Kasumi-1 (cell line): Measurements from ENCODE around the gene ASXL2.
A peak's percentile ranks its signal among the peaks of the same experiment; 100 is the strongest.

ENCODE experiments used
- DNase-seq, 2 experiments: peaks; one replicate each; lab custom pipeline; 2025; lab: John Stamatoyannopoulos, UW

Gene ASXL2

DNA sequence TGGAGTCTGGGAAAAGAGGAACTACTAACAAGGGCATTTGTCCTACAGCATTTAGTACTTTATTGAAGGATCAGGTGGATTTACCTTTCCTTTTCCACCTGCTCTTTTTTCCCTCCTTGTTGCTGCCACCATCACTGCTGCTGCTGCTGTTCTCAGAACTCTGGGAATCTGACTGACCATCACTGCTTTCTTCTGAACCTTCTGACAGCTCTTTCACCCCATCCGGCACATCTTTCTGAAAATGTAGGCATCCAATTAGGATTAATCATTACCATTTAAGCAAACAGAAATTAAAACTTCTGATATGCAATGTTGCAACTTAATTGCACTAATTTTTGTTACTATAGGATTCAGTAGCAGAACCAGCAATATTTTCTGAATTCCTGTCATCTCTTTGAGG is 79.0 kb downstream of the ASXL2 start:
- no peak for DNase-seq

DNA sequence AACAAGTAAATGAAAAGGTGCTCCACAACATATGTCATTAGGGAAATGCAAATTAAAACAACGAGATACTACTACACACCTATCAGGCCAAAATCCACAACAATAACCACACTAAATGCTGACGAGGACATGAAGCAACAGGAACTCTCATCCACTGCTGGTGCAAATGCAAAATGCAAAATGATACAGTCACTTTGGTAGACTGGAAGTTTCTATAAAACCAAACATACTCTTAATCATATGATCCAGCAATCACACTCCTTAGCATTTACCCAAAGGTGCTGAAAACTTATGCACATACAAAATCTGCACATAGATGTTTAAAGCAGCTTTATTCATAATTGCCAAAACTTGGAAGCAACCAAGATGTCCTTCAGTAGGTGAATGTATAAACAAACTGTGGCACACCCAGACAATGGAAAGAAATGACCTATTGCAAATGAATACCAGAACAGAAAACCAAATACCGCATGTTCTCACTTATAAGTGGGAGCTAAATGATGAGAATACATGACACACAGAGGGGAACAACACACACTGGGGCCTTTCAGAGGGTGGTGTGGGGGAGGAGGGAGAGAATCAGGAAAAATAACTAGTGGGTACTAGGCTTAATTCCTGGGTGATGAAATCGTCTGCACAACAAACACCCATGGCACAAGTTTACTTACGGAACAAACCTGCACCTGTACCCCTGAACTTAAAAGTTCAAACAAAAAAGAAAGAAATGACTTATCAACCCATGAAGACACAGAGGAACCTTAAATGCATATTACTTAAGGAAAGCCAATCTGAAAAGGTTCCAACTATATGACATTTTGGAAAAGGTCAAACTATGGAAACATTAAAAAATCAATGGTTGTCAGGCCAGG is 80.4 kb downstream of the ASXL2 start:
- DNase-seq: no peak

DNA sequence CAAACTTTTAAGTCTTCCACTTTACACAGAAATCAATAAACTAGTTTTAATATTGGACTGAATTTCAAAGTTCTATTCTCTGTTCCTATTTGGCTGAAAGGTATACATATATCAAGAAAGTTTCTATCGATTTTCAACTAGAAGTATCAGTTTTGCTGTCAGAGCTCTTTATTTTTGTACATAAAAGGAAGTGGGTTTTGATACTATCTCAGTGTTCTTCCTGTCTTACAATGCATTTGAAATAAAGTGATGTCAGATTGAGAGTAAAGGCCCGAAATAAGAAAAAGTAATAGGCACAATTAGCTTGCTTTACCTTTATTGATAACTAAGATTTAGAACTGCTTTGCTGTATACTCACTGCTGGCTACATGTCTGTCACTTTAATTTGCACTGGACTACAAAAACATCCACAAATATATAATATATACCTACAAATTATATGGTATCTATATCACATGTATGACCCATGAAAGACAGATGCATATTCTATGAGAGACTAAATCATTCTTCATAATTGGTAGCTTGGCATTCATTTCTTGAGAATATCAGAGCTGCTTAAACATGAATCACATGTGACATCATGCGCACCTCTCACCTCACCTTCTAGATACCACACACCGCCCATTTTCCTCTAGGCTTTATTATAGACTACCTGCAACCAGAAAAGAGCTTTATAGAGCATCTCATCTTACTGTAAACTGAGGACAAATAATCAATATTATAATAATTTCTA is 83.6 kb downstream of the ASXL2 start:
- peak; percentile 43 to 49 for DNase-seq

DNA sequence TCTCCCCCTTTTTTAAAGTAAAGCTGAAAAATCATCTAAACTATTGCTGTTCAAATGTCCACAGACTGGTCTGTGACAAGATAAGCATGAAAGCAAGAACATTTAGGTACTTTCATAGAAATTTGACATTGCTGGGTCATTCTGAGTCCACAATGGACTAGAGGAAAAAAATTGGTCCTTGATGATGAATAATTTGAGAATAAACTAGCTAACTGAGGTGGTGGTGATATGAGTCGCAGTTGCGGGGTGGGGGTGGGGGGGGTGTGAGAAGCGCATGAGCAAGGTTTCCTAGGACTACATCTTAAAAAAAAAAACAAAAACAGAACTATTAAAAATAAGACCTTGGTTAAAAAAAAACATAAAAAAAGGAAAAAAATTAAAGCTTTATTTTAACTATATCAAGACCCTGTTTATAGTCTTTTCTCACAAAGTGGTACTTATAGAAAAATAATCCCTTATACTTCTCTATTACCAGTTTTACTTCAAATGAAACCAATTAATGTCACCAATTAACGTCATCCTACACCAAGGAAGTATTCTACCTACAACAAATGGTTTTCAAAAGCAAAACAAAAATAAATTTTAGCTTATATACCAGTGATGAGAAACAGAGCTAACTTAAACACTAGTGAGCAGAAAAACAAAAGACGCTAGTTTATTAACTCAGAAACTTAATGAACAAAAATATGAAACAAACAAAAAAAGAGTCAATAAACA is 88.1 kb downstream of the ASXL2 start:
- no peak for DNase-seq

DNA sequence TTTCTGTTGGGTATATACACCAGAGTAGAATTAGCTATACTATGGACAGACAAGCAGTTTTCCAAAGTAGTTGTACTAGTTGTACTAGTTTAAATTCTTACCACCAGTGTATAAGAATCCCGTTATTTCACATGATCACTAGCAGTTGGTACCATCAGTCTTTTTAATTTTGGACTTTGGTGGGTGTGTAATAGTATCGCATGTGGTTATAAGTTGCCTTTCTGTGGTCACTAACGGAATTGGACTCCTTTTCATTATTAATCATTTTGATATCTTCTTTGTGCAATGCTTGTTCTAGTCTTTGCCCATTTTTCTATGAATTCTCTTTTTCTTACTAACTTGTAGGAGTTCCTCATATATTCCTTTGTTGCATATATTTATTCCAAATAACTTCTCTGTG is 89.8 kb downstream of the ASXL2 start:
- DNase-seq: no peak

DNA sequence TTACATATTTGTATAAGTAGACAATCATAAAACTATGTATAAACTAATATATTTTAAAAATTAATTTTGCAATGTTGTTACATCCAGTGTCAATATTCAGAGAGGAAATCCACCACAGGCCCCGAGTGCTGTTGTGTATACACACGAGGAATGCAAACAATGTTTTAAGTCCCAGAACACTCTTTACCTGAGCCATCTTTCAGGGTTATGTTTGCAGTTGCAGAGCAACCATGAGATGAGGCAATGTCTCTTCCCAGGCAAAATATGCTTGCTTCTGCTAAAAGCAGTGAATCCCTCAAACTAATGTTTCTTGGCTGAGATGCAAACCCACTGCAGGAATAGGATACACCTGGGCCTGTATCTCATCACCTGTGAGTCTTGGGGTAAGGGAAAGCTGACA is 91.3 kb downstream of the ASXL2 start:
- DNase-seq: no peak

DNA sequence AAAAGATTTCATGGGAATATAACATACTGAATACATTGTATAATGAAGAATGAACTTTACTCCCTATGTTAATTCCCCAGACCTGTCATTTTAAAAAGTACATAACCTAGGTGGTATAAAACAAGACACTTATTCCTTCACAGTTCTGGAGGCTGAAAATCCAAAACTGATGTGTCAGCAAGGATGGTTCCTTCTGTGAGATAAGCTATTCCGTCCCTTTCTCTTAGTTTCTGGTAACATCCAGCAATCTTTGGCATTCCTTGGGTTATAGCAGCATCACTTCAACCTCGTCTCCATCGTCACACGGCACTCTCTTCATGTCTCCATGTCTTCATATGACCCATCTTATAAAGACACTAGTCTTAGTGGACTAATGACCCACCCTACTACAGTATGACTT is 93.9 kb downstream of the ASXL2 start:
- no peak for DNase-seq

DNA sequence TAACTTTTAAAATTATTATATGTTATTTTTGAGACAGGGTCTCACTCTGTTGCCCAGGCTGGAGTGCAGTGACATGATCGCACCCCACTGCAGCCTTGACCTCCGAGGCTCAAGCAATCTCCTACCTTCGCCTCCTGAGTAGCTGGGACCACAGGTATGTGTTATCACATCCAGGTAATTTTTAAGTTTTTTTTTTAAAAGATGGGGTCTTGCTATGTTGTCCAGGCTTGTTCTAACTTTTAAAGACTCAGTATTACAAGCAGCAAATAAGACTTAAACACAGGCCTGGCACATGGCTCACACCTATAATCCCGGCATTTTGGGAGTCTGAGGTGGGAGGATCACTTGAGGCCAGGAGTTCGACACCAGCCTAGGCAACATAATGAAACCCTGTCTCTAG is 101.2 kb downstream of the ASXL2 start:
- DNase-seq: no peak

DNA sequence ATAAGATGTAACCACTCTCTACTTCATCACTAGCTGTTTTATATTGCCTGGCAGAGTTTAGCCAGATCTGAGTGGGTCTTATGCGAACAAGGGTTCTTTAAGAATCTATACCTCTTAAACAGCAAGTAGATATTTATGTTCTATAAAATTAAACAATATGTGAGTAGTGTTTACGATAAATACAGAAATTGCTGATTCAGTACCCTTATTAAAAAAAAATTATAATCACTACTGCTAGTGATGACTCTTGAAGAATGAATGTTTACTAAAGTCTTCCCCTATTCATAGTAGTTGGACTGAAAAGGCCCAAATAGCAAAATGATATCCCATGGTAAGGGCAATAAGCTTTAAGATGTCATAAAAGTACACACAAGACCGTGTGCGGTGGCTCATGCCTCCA is 106.2 kb downstream of the ASXL2 start:
- no peak for DNase-seq

DNA sequence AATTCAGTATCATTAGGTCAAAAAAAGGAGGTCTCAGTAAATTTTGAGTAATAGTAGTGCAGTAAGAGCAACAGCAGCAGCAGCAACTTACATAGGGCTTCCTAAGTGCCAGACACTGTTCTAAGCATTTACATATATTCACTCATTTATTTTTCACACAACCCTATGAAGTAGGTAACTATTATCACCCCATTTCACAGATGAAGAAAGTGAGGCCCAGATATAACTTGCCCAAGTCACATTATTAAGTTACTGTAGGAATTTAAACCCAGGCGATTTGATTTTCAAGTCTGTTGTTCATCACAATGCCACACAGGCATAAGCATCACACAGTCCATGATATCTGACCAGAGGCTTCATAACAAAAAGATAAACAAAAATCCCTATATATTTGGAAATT is 114.7 kb downstream of the ASXL2 start:
- DNase-seq: no peak

DNA sequence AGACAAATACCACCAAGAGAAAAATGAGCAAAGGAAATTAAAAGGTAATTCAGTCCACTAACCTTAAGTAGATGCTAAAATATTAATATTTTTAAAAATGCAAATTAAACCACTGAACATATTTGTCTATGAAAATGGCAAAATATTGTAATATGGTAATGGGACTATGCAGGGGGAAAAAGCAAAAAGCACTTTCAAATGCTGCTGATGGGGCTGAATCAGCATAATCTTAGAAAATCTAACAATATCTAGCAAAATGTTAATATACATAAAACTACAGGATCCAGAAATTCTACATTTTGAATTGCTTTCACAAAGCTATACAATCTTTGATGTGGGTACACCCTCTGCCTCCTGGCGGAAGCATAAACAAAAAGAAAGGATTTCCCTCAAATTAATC is 118.0 kb downstream of the ASXL2 start:
- no peak for DNase-seq

DNA sequence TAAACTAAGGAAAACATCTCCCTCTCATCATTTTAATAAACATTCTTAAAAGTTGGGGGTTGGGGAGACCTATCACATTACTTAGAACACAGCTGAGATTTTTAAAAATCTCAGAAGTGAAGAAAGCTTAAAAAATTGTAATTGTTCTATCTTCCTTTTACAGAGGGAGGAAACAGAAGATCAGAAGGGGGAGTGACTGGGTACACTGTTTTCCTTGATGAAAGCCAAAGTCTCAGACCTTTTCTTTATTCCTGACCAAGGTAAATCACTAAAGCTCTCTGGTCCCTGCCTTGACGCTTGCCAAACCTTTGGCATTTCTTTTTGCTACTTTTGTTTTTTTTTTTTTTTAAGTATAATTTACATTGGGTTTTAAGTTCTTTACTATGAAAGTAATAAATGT is 119.9 kb downstream of the ASXL2 start:
- DNase-seq: no peak

DNA sequence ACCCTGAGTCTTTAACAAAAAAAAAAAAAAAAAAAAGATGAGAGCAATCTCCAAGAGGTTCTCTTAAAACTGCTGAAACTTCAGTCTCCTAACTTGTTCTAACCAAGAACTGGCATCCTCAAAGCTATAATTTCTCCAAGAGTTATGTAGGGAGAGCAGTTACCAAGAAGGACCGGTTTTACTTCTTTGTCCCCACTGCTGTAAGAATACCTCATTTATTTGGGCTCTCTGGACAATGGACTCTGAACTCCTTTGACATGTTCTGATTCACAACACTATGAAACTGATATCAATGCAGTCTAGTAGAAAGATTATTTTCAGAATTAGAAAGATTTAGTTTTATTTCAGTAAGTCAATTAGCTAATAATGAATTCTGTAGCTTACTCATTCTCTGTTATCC is 120.4 kb downstream of the ASXL2 start:
- no peak for DNase-seq

DNA sequence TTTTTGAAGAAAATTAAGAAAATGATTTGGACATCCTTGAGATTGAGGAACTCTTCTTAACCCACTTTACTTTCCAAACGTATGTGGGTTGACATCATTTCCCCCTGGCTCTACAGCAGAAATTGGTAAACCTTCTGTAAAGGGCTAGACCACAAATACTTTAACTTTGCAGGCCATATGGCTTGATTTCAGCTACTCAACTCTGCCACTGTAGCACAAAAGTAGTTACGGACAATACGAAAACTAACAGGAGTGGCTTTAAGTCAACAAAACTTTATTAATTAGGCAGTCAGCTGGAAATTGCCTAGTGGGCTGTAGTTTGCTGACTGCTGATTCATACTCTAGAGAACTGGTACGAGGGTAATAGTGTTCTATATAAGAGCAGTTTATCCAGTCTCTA is 121.8 kb downstream of the ASXL2 start:
- DNase-seq: peak; percentile 74 to 83

DNA sequence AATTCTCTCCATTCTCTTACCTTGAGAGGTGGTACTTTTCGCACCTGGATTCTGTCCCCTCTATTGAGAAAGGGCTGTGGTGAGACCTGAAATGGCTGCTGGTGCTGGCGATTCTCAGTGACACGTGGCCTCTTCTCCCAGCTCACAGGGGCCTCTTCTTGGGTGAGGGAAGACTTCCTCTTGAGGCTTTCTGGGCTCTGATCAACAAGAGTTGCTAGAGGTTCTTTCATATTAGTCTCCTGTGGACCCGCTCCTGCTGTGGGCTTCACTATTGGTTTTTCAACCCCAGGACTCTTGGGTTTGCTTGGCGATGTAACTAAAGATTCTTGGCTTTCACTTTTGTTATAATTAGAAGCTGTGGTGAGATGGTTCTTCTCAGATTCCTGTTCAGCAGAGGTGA is 128.6 kb downstream of the ASXL2 start:
- DNase-seq: peak; percentile 24 to 25

DNA sequence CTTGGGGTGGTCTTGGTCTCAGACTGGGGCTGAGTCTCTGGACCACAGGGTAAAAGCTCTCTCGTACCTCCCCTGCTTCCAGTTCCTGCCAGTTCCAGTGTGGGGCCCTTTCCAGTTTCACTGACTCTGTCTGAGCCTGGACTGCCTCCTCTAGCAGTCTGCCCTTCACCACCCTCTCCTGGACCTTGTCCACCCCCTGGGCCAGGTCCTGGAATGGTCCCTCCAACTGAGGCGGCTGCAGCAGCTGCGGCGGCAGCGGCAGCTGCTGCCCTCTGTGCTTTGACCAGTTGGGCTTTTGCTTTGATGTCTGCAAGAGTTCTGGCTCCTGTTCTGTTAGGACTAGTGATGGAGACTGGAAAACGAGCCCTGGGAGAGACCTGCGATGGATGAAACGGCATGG is 134.2 kb downstream of the ASXL2 start:
- no peak for DNase-seq

DNA sequence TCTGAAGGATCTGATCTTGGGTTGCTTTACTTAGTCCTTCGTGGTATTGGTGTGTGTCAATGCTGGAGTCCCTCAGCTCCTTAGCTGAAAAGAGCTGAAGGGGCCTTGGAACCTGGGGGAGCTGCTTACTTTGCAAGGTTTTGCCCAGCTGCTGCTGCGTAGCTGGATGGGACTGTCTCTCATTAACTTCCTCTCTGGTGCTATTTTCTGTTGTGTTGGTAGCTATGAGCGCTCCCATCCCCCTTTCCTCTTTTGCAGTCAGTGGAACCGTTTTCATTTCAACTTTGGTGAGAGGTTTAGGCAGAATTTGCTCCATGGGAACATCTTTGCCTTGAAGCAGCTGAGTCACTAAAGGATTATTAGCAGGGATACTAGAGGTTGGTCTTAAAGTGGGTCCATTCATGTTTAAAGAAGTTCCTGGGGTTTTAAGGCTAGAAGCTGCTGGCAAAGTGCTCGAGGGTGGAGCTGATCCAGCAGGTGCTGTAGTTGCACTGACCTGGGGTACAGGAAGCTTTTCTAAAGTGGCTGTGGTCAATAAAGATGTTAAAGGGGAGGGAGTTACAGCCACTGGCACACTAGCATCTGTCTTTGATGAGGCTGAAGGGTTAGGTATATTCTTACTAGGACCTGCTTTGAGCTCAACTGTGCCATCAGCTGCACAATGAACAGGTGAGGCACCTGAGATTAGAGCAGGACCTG is 135.0 kb downstream of the ASXL2 start:
- peak; percentile 94 to 96 for DNase-seq

DNA sequence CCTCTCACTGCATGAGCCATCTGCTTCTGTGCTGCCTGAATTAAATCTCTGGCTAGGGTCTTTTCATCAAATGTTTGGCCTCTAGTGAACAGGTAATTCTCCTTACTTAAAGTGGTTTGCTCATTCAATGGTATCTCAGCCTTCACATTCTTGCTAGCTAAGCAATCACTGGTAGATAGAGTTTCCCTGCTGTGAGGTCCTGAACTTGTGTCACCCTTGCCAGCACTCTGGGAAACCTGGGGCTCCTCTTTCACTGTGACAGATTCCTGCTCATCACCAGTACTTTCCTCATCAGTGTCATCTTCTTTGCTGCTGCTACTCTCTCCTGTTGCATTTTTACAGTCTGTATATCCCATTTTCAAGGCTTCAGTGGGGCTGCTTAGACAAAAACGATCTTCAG is 135.8 kb downstream of the ASXL2 start:
- no peak for DNase-seq

DNA sequence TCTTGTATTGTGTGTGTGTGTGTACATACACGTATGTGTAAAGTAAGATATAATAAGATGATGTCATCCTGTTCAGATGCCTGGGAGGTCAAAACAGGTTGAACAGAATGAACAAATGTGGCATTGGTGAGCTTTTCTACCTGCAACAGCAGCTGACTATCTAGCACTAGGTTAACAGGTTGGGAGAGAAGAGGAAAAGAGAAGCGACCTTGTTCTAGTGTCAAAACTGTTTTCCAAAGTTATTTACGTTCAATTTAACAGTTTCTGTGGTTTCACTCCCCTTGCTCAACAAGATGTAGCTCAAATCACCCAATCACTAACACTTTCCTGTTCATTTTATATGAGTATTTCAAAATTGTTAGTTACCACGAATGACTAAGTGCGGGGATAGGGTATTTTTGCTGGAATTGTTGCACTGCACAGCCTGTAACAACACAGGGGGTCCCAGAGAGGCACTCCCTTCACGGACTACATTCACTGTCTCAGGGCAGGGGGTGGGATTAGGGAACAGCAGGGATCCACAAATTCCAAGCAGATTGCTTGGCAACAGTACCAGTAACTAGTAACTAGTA is 137.4 kb downstream of the ASXL2 start:
- peak; percentile 45 to 47 for DNase-seq

DNA sequence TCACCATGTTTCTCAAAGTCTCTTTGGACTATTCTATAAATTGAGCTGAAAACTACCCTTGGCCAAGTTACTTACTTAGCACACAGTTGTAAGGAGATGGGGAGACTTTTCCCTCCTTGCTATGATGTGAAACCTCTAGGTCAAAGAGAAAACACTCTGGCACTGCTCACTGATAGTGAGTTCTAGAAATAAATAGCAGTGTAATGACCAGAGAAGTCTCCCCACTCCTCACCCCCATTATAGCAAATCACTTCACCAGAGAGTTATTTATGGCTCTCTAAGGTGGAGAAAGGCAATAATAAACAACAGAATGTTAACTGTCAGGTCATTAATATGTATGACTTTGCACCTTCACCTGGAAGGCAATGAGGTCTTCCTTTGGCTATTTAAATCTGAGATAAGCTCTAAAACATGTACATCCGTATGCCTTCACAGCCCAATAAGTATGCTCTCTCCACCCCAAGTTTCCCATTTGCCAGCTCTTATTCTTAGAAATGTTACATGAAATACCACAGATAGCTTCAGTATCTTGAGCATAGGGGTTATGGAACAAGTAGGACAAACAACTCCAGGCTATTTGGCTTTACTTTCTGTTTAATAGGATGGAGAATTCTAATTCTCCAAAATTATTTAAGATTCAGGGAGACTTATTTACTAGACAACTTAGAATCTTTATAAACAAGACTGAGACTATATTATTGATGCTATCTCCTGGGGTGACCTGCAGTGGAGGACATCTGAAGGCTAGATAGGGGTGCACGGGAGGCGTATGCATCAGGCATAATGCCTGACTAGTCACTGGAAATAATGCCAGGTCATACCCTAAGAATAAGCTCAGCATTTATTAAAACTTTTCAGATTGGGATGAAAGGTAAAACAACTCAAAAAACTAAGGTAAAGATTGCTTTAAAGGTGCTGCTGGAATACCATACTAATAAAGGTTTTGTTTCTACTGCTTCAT is 139.6 kb downstream of the ASXL2 start:
- DNase-seq: no peak
